Calu3 (cell line): ENCODE measurements around the gene PCGF1. TPM values are rescaled to one million over a fixed set of nuclear protein-coding genes. Genes with fewer than 3 reads are reported as not detected.
A peak's percentile ranks its signal among the peaks of the same experiment; 100 is the strongest.

ENCODE experiments used
- BruUV-seq: library from RNA; stranded (reverse); fragments of 400-500 nt; replicated peaks from 2 replicates; lab custom pipeline; 2021; lab: Mats Ljungman, UMichigan
- CTCF ChIA-PET: fragments of 300-600 bp; sonication (Branson Sonifier 250); formaldehyde crosslinking; loops from one replicate; lab custom pipeline; 2022; ENCODE audit warnings: antibody characterized with exemption; lab: Charles Lee
- DNase-seq: peaks from one replicate; pipeline ENCODE4 v3.0.0; 2022
- H3K27ac Mint-ChIP-seq: one replicate; pipeline ENCODE4 v1.8.0; 2022; ENCODE audit warnings: mixed read lengths; ENCODE audit not compliant: unreplicated experiment
- H3K27me3 Mint-ChIP-seq: one replicate; pipeline ENCODE4 v1.8.0; 2022; ENCODE audit warnings: mixed read lengths; ENCODE audit not compliant: unreplicated experiment
- H3K36me3 Mint-ChIP-seq: one replicate; pipeline ENCODE4 v1.8.0; 2022; ENCODE audit warnings: mild to moderate bottlenecking, moderate library complexity, mixed read lengths; ENCODE audit not compliant: insufficient read depth, unreplicated experiment
- H3K4me1 Mint-ChIP-seq: one replicate; pipeline ENCODE4 v1.8.0; 2022; ENCODE audit warnings: mild to moderate bottlenecking, low read depth, mixed read lengths; ENCODE audit not compliant: unreplicated experiment
- H3K4me3 Mint-ChIP-seq: one replicate; pipeline ENCODE4 v1.8.0; 2022; ENCODE audit warnings: mild to moderate bottlenecking, low read depth, moderate library complexity, mixed read lengths; ENCODE audit not compliant: unreplicated experiment
- H3K9me3 Mint-ChIP-seq: one replicate; pipeline ENCODE4 v1.8.0; 2022; ENCODE audit warnings: low read depth, mixed read lengths; ENCODE audit not compliant: unreplicated experiment
- intact Hi-C: fragments of 100-400 bp; cut with micrococcal nuclease; formaldehyde crosslinking; loops from one replicate; pipeline ENCODE4 v1.10.0; 2022; ENCODE audit not compliant: unreplicated experiment
- total RNA-seq: library from RNA; stranded (reverse); gene quantifications from 2 replicates; pipeline ENCODE4 v1.2.3, GENCODE V29; 2022
- TF ChIP-seq, protein P1 (sequence below): fragments of 200-600 bp; IDR thresholded peaks from one replicate; pipeline ENCODE4 v1.8.0; 2022; ENCODE audit warnings: antibody characterized with exemption; ENCODE audit not compliant: unreplicated experiment

Gene PCGF1
- total RNA-seq, 1 experiment from 2014 or later: 25.9 TPM

- DNase-seq: no peak
- CTCF ChIA-PET: interaction anchor here (0.6 kb wide), 1 partner anchor 14 kb away, joined by 5 read pairs; the partner anchor contains the start of gene TLX2
- TF ChIP-seq, protein P1, sequence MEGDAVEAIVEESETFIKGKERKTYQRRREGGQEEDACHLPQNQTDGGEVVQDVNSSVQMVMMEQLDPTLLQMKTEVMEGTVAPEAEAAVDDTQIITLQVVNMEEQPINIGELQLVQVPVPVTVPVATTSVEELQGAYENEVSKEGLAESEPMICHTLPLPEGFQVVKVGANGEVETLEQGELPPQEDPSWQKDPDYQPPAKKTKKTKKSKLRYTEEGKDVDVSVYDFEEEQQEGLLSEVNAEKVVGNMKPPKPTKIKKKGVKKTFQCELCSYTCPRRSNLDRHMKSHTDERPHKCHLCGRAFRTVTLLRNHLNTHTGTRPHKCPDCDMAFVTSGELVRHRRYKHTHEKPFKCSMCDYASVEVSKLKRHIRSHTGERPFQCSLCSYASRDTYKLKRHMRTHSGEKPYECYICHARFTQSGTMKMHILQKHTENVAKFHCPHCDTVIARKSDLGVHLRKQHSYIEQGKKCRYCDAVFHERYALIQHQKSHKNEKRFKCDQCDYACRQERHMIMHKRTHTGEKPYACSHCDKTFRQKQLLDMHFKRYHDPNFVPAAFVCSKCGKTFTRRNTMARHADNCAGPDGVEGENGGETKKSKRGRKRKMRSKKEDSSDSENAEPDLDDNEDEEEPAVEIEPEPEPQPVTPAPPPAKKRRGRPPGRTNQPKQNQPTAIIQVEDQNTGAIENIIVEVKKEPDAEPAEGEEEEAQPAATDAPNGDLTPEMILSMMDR: no peak
- Mint-ChIP-seq H3K27me3 (peaks cover 15% of the 10 kb centered on the region), H3K9me3 (no peaks in the 10 kb centered on the region), H3K27ac (no peak overlapping the region), H3K4me1 (peaks cover 37% of the 10 kb centered on the region), H3K36me3 (peaks cover 56% of the 10 kb centered on the region), H3K4me3 (no peak overlapping the region)
- intact Hi-C loops: no loop called here
- BruUV-seq: no TSS peak
Observed at GRCh38 chr2:74499940-74500577, 7.4 kb downstream of the PCGF1 start.

- intact Hi-C loops: no loop called here
- BruUV-seq: no TSS peak
- Mint-ChIP-seq H3K27ac (peak within 1 kb of the TSS; percentile 33), H3K27me3 (peaks cover 15% of the 10 kb centered on the region), H3K4me3 (peak within 1 kb of the TSS; percentile 58), H3K4me1 (peaks cover 31% of the 10 kb centered on the region), H3K9me3 (no peaks in the 10 kb centered on the region), H3K36me3 (peaks cover 50% of the 10 kb centered on the region)
- TF ChIP-seq, protein P1: no peak
- no peak for DNase-seq
- CTCF ChIA-PET: interaction anchor here (0.6 kb wide), 1 partner anchor 33 kb away, joined by 4 read pairs; no protein-coding TSS in a partner anchor
Observed at GRCh38 chr2:74499267-74499939, 8.1 kb downstream of the PCGF1 start, which contains the start of gene LBX2. LBX2 (minus strand) TSS chr2:74499603; CDS start chr2:74499537, 66 bp downstream.

GRCh38 chr2:74498500-74499266, 8.8 kb downstream of the PCGF1 start:
- DNase-seq: no peak
- no TSS peak for BruUV-seq
- H3K4me3 Mint-ChIP-seq: peak overlapping the region; percentile 58
- peak overlapping the region; percentile 33 for H3K27ac Mint-ChIP-seq
- TF ChIP-seq, protein P1: no peak
- intact Hi-C loops: no loop called here
- no peaks in the 10 kb centered on the region for H3K9me3 Mint-ChIP-seq
- peaks cover 43% of the 10 kb centered on the region for H3K36me3 Mint-ChIP-seq
- H3K4me1 Mint-ChIP-seq: peaks cover 26% of the 10 kb centered on the region
- CTCF ChIA-PET: interaction anchor here (0.6 kb wide), 1 partner anchor 32 kb away, joined by 4 read pairs; no protein-coding TSS in a partner anchor
- H3K27me3 Mint-ChIP-seq: peaks cover 15% of the 10 kb centered on the region

DNA sequence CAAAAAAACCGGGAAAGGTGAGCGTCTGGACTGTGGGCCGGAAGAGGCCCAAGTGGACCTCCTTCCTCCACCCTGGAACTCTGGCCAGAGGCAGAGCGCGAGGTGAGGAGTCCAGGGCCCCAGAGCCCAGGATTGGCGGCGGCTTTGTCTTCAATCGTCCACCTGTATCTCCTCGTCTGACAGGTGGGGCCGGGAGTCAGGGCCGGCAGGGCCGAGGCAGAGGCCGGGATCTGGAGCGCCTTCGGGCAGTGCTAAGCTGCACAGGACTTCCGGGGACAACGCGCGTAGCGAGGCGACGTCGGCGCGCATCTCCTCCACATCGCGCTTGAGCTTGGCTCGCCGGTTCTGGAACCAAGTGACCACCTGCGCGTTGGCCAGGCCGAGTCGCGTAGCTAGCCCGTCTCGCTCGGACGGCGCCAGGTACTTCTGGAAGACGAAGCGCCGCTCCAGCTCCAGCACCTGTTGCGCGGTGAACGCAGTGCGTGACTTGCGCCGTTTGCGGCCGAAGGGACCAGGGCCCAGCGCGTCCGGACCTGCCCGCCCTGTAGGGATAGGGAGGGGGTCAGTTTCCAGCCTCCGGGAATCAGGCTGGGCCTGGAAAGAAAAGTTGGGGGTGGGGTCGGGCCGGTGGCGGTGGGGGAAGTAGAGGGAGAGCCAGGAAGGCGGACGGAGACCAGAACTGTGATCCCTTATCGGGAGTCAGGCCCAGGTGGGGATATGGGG, 9.6 kb downstream of the PCGF1 start:
- H3K4me3 Mint-ChIP-seq: peak overlapping the region; percentile 58
- TF ChIP-seq, protein P1: no peak
- peaks cover 15% of the 10 kb centered on the region for H3K27me3 Mint-ChIP-seq
- peaks cover 26% of the 10 kb centered on the region for H3K4me1 Mint-ChIP-seq
- H3K36me3 Mint-ChIP-seq: peaks cover 36% of the 10 kb centered on the region
- DNase-seq: peak; percentile 28
- no TSS peak for BruUV-seq
- H3K27ac Mint-ChIP-seq: peak overlapping the region; percentile 33
- no peaks in the 10 kb centered on the region for H3K9me3 Mint-ChIP-seq
- intact Hi-C loops: no loop called here
- CTCF ChIA-PET: no interaction called here
